NCI-H1417 treated with DMSO at 0.1 percent for 48 hours (cell line): ENCODE data around the gene TSEN54.
"Not testable (repeated sequence)": the region's sequence is repeated elsewhere in the genome, so short reads cannot be mapped to it uniquely, and the experiment has no call there.

Source experiments
- DNase-seq: peaks from one replicate; lab custom pipeline; 2025; lab: John Stamatoyannopoulos, UW

TSEN54 gene

GRCh38 chr17:75518983-75519537 lies 2.7 kb downstream of the TSEN54 start:
- no peak for DNase-seq

GRCh38 chr17:75520413-75520812 lies 4.1 kb downstream of the TSEN54 start:
- DNase-seq, result not testable (repeated sequence)

GRCh38 chr17:75521290-75521689 lies 5.0 kb downstream of the TSEN54 start:
- DNase-seq, result no peak

- DNase-seq, result no peak
These were observed 5.8 kb downstream of the TSEN54 start for GRCh38 chr17:75521951-75522727.

GRCh38 chr17:75523647-75524046 lies 7.3 kb downstream of the TSEN54 start:
- no peak for DNase-seq

- DNase-seq, result no peak
These were observed 8.1 kb downstream of the TSEN54 start for GRCh38 chr17:75524269-75524969.

- DNase-seq, result peak; percentile 23
These were observed 8.9 kb downstream of the TSEN54 start, which contains the start of gene LLGL2 for GRCh38 chr17:75524970-75525805. Gene LLGL2 (plus strand): TSS chr17:75525697. CDS start chr17:75543427, 17,730 bp downstream.

GRCh38 chr17:75525806-75526554 lies 9.7 kb downstream of the TSEN54 start:
- DNase-seq, result no peak

- no peak for DNase-seq
These were observed 10.4 kb downstream of the TSEN54 start for GRCh38 chr17:75526555-75527270.

GRCh38 chr17:75530837-75531720 lies 14.8 kb downstream of the TSEN54 start:
- DNase-seq, result no peak

GRCh38 chr17:75531721-75532072 lies 15.4 kb downstream of the TSEN54 start:
- no peak for DNase-seq

- no peak for DNase-seq
These were observed 18.8 kb downstream of the TSEN54 start for GRCh38 chr17:75535119-75535537.

GRCh38 chr17:75535871-75536270 lies 19.5 kb downstream of the TSEN54 start:
- DNase-seq, result no peak

GRCh38 chr17:75536366-75536765 lies 20.0 kb downstream of the TSEN54 start:
- no peak for DNase-seq

GRCh38 chr17:75539967-75540729 lies 23.8 kb downstream of the TSEN54 start:
- DNase-seq, result no peak

GRCh38 chr17:75540923-75541503 lies 24.7 kb downstream of the TSEN54 start:
- DNase-seq, result no peak

GRCh38 chr17:75542229-75542628 lies 25.9 kb downstream of the TSEN54 start:
- DNase-seq, result no peak

- DNase-seq, result no peak
These were observed 26.5 kb downstream of the TSEN54 start for GRCh38 chr17:75542728-75543336.
